HFF-Myc (cell line): ENCODE results near the gene IGFBP2.
A peak's percentile ranks its signal among the peaks of the same experiment; 100 is the strongest.

Experiments used
- DNase-seq: peaks from one replicate; pipeline ENCODE4 v3.0.0-alpha.2; 2011; ENCODE audit warnings: low read depth; ENCODE audit errors: extremely low read depth
- H3K4me3 ChIP-seq: replicated peaks from 2 replicates; pipeline ENCODE4 v1.5.1; 2011; ENCODE audit warnings: low read depth, mild to moderate bottlenecking, control low read depth, low read length
- TF ChIP-seq, protein P1 (sequence below): IDR thresholded peaks from 2 replicates; pipeline ENCODE4 v1.5.1; 2012; ENCODE audit warnings: mild to moderate bottlenecking, low read depth, low read length, control low read depth; ENCODE audit errors: missing control alignments

IGFBP2 gene

DNA sequence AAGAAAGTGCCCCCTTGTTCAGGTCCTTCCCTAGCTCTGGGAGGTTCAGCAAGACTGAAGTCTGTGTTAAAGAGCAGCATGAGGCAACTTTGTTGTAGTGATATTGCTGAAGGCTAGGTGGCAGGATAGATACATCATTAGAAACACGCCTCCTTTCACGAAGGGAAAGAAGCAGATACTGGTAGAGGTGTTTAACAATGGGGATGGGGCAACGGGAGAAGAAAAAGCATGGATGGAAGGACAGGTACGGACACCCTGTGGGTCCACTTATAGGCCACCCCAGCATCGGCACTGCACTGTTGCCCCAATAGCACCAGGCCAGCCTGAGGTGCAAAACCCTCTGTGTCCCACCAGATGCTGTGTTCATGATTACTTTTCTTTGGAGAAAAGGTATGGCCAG lies 65.7 kb downstream of the IGFBP2 start:
- TF ChIP-seq, protein P1, sequence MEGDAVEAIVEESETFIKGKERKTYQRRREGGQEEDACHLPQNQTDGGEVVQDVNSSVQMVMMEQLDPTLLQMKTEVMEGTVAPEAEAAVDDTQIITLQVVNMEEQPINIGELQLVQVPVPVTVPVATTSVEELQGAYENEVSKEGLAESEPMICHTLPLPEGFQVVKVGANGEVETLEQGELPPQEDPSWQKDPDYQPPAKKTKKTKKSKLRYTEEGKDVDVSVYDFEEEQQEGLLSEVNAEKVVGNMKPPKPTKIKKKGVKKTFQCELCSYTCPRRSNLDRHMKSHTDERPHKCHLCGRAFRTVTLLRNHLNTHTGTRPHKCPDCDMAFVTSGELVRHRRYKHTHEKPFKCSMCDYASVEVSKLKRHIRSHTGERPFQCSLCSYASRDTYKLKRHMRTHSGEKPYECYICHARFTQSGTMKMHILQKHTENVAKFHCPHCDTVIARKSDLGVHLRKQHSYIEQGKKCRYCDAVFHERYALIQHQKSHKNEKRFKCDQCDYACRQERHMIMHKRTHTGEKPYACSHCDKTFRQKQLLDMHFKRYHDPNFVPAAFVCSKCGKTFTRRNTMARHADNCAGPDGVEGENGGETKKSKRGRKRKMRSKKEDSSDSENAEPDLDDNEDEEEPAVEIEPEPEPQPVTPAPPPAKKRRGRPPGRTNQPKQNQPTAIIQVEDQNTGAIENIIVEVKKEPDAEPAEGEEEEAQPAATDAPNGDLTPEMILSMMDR, result peak; percentile 64
- no peak for DNase-seq
- no peak overlapping the region for H3K4me3 ChIP-seq

DNA sequence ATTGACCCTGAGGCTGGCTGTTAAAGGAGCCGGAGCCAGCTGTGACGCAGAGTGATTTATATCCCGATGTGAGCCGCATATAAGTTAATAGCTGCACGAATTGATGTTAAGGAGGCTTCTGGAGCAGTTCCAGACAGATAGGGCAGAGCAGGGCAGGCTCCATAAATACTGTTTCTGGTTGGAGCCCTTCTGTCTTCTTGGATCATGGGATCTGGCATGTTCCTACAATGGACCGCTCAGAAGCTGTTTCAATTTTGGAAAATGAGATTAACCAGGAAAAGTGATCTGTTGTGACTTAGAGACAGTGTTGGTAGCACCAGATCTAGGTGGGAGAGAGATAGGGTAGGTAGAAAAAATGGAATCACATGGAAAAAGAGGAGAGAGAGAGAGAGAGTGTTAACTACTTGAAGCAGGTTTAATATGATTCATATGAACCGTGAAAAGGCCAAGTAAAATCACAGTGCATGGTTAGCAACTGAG lies 66.9 kb downstream of the IGFBP2 start:
- no peak overlapping the region for H3K4me3 ChIP-seq
- DNase-seq, result no peak
- TF ChIP-seq, protein P1, result no peak

DNA sequence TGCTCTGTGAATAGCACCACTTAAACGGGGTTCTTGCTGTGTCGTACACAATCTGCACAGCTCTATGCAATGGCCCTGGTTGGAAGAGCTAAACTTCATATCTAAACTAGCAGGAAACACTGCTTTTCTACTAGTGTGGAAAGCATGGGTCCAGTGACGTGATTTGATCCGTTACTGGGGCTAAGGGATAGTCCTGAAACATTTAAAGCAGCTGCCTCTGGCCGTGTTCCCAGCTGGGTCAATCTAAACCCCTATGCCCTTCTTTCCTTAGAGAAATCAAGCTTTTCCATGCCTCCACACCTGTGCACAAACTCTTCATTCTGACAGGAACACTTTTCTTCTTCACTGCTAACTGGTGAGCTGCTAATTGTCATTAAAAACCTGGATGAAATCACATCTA lies 67.6 kb downstream of the IGFBP2 start:
- TF ChIP-seq, protein P1, result no peak
- no peak for DNase-seq
- H3K4me3 ChIP-seq, result no peak overlapping the region

GRCh38 chr2:216701544-216701943 lies 68.3 kb downstream of the IGFBP2 start:
- DNase-seq, result no peak
- TF ChIP-seq, protein P1, result no peak
- no peak overlapping the region for H3K4me3 ChIP-seq

- no peak overlapping the region for H3K4me3 ChIP-seq
- TF ChIP-seq, protein P1, result no peak
- DNase-seq, result no peak
These were observed 69.5 kb downstream of the IGFBP2 start for GRCh38 chr2:216702756-216703155.

DNA sequence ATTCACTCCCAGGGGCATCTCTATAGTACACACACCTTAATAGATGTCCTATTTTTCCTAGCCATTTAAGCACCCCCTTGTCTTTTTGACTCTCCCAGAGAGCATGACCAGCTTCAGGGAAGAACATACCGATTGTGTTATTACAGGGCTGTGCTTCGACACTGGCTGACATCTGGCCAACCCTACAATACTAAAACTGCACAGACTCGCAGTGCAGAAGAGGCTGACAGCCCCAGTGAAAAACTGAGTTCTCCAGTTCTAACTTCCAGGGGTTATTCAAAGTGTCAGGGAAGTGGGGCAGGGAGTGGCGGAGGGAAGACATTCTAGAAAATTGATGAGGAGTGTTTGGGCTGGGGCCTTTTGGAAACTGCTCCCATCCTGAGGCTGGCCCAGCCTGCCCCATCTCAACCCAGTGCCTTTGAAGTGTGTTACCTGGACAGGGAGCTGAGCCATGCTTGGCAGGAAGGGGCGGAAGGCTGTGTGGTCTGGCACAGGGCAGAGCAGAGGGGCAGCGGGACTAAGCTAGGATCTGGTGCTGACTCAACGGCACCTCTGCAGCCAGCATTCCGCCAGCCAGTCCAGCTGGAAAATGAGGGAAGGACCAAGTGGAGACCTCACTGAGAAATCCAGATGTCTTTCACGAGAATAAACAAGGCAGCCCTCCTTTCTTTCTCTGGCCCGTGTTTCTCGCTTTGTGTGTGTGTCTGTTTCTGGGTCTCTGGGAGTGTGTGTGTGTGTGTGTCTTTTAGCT lies 77.5 kb downstream of the IGFBP2 start:
- no peak for DNase-seq
- TF ChIP-seq, protein P1, result no peak
- no peak overlapping the region for H3K4me3 ChIP-seq
